Activated T-cell treated with anti-CD3 and anti-CD28 coated beads for 24 hours (primary cell): Measurements from ENCODE around the gene SVOP.

ENCODE experiments used
- DNase-seq: peaks from one replicate; pipeline ENCODE4 v3.0.0-alpha.2; 2020; ENCODE audit warnings: low read depth

Gene SVOP

GRCh38 chr12:108930756-108931155, 90.1 kb downstream of the SVOP start:
- no peak for DNase-seq

- DNase-seq = no peak
Observed at GRCh38 chr12:108930155-108930554, 90.7 kb downstream of the SVOP start.

- no peak for DNase-seq
Observed at GRCh38 chr12:108928695-108929094, 92.2 kb downstream of the SVOP start.

GRCh38 chr12:108922918-108923317, 98.0 kb downstream of the SVOP start:
- no peak for DNase-seq

- DNase-seq = no peak
Observed at GRCh38 chr12:108921946-108922345, 98.9 kb downstream of the SVOP start.

- no peak for DNase-seq
Observed at GRCh38 chr12:108918960-108919642, 101.8 kb downstream of the SVOP start.

GRCh38 chr12:108918206-108918605, 102.7 kb downstream of the SVOP start:
- no peak for DNase-seq

GRCh38 chr12:108916336-108916735, 104.5 kb downstream of the SVOP start:
- DNase-seq = no peak

GRCh38 chr12:108915632-108916133, 105.2 kb downstream of the SVOP start:
- DNase-seq = no peak

- no peak for DNase-seq
Observed at GRCh38 chr12:108914121-108914531, 106.7 kb downstream of the SVOP start.

GRCh38 chr12:108912361-108912760, 108.5 kb downstream of the SVOP start:
- no peak for DNase-seq

- DNase-seq = no peak
Observed at GRCh38 chr12:108911915-108912314, 109.0 kb downstream of the SVOP start.

GRCh38 chr12:108910336-108910735, 110.5 kb downstream of the SVOP start:
- no peak for DNase-seq

- DNase-seq = no peak
Observed at GRCh38 chr12:108907839-108908351, 113.0 kb downstream of the SVOP start.

- DNase-seq = no peak
Observed at GRCh38 chr12:108906971-108907370, 113.9 kb downstream of the SVOP start.

GRCh38 chr12:108905725-108906124, 115.1 kb downstream of the SVOP start:
- no peak for DNase-seq

GRCh38 chr12:108899145-108899544, 121.7 kb downstream of the SVOP start:
- DNase-seq = no peak

GRCh38 chr12:108896817-108897216, 124.1 kb downstream of the SVOP start:
- DNase-seq = no peak

GRCh38 chr12:108896336-108896735, 124.5 kb downstream of the SVOP start:
- no peak for DNase-seq

- no peak for DNase-seq
Observed at GRCh38 chr12:108895220-108895802, 125.6 kb downstream of the SVOP start.

- no peak for DNase-seq
Observed at GRCh38 chr12:108890208-108890607, 130.7 kb downstream of the SVOP start.

GRCh38 chr12:108888031-108888430, 132.8 kb downstream of the SVOP start:
- no peak for DNase-seq

- no peak for DNase-seq
Observed at GRCh38 chr12:108886873-108887629, 133.8 kb downstream of the SVOP start.
